Panc1 (cell line): ENCODE results near the gene SRRT. TPM values are rescaled to one million over a fixed set of nuclear protein-coding genes. Genes with fewer than 3 reads are reported as not detected.
"Not testable (repeated sequence)": the region's sequence is repeated elsewhere in the genome, so short reads cannot be mapped to it uniquely, and the experiment has no call there.

Experiments used
- ATAC-seq: fragments of 200-7000 bp; cut with Tn5 transposase; 2 replicates; pipeline ENCODE4 v1.9.1; 2020; ENCODE audit warnings: mild to moderate bottlenecking, moderate library complexity
- BruUV-seq: library from RNA; stranded (reverse); fragments of 400-500 nt; replicated peaks from 2 replicates; lab custom pipeline; 2021; lab: Mats Ljungman, UMichigan
- CTCF ChIA-PET: fragments of 300-600 bp; sonication (Branson Sonifier 250); formaldehyde crosslinking; loops from one replicate; lab custom pipeline; 2022; ENCODE audit warnings: antibody characterized with exemption; lab: Charles Lee
- POLR2A ChIA-PET: fragments of 300-600 bp; sonication (Branson Sonifier 250); formaldehyde crosslinking; loops from one replicate; lab custom pipeline; 2022; ENCODE audit warnings: antibody characterized with exemption; lab: Charles Lee
- DNase-seq: peaks from one replicate; pipeline ENCODE4 v3.0.0-alpha.2; 2010; ENCODE audit warnings: low read depth, low spot score
- H3K27ac ChIP-seq: 2 replicates; pipeline ENCODE4 v1.5.1; 2011; ENCODE audit warnings: mild to moderate bottlenecking, low read length, inconsistent platforms
- H3K27me3 ChIP-seq: fragments of 200-500 bp; sonication (Bioruptor generic); 2 replicates; pipeline ENCODE4 v1.6.0; 2014; ENCODE audit warnings: low read length, inconsistent platforms; ENCODE audit not compliant: control insufficient read depth, insufficient read depth
- H3K36me3 ChIP-seq: fragments of 200-500 bp; sonication (Bioruptor generic); 2 replicates; pipeline ENCODE4 v1.5.1; 2014; ENCODE audit warnings: inconsistent platforms, mild to moderate bottlenecking, low read length, moderate library complexity; ENCODE audit not compliant: control insufficient read depth, insufficient read depth
- H3K4me1 ChIP-seq: 2 replicates; pipeline ENCODE4 v1.5.1; 2011; ENCODE audit warnings: inconsistent platforms, mild to moderate bottlenecking, low read length, moderate library complexity; ENCODE audit not compliant: control insufficient read depth, insufficient read depth
- H3K4me3 ChIP-seq, 2 experiments: 2 replicates each; pipeline ENCODE4 v1.5.1; 2011 to 2012; ENCODE audit warnings: low read depth in 2 of 2, low read length in 2 of 2, mild to moderate bottlenecking in 2 of 2, inconsistent platforms in 1 of 2, moderate library complexity in 1 of 2
- H3K9me3 ChIP-seq: fragments of 200-500 bp; sonication (Bioruptor generic); 2 replicates; pipeline ENCODE4 v1.5.1; 2014; ENCODE audit warnings: low read depth, mild to moderate bottlenecking, inconsistent platforms, low read length, moderate library complexity; ENCODE audit not compliant: control insufficient read depth, insufficient read depth
- POLR2AphosphoS5 ChIP-seq: IDR thresholded peaks from 2 replicates; pipeline ENCODE4 v1.6.1; 2012; ENCODE audit warnings: mild to moderate bottlenecking, low read depth, low read length, moderate library complexity
- REST ChIP-seq, 2 experiments: IDR thresholded peaks; 2 replicates each; pipeline ENCODE4 v1.6.1; 2011 to 2012; ENCODE audit warnings: low read depth in 2 of 2, control low read depth in 1 of 2, low read length in 1 of 2, mild to moderate bottlenecking in 1 of 2, moderate library complexity in 1 of 2; ENCODE audit not compliant: insufficient read depth in 1 of 2
- SIN3A ChIP-seq: IDR thresholded peaks from 2 replicates; pipeline ENCODE4 v1.6.1; 2012; ENCODE audit warnings: low read depth, mild to moderate bottlenecking, low read length, moderate library complexity, borderline replicate concordance; ENCODE audit not compliant: insufficient read depth
- TCF7L2 ChIP-seq: IDR thresholded peaks from 2 replicates; pipeline ENCODE4 v1.6.1; 2011; ENCODE audit warnings: mild to moderate bottlenecking, low read depth, low read length, inconsistent platforms
- in situ Hi-C: cut with HindIII; loops from 2 replicates; pipeline ENCODE4 v1.10.0; 2016; ENCODE audit warnings: low sequenced_read_pairs, low pct_unique_long_range_greater_than_20kb
- intact Hi-C: fragments of 100-400 bp; cut with micrococcal nuclease; formaldehyde crosslinking; loops from one replicate; pipeline ENCODE4 v1.10.0; 2022; ENCODE audit not compliant: unreplicated experiment
- total RNA-seq: library from RNA; stranded (reverse); gene quantifications from one replicate; pipeline ENCODE4 v1.2.1, GENCODE V29; 2021; ENCODE audit not compliant: unreplicated experiment
- TF ChIP-seq, protein P1 (sequence below): fragments of 450-650 bp; IDR thresholded peaks from 2 replicates; pipeline ENCODE4 v1.5.1; 2017; ENCODE audit warnings: mild to moderate bottlenecking

The SRRT gene
- total RNA-seq, 1 experiment from 2014 or later: 248 TPM

DNA sequence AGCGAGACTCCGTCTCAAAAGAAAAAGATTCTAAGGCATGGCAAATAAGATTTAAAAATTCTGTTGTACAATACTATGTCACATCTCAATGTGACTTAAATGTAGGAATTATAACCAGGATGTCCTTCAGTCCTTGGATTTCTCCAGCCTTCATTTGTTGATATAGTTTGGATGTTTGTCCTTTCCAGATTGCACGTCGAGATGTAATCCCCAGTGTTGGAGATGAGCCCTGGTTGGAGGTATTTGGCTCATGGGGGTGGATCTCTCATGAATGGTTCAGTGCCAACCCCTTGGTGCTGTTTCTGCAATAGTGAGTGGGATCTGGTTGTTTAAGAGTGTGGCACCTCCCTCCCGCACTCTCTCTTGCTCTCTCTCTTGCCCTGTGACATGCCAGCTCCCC is 33.6 kb downstream of the SRRT start:
- ATAC-seq (no peak), DNase-seq (no peak)
- intact Hi-C loops (no loop called here), in situ Hi-C loops (no loop called here)
- POLR2A ChIA-PET: interaction anchor here (0.6 kb wide), 1 partner anchor 11 kb away, joined by 4 read pairs; no protein-coding TSS in a partner anchor
- no peaks in the 10 kb centered on the region for H3K36me3 ChIP-seq
- no peak overlapping the region for H3K4me3 ChIP-seq
- CTCF ChIA-PET: interaction anchor here (0.6 kb wide), 1 partner anchor 65 kb away, joined by 4 read pairs; no protein-coding TSS in a partner anchor
- no peaks in the 10 kb centered on the region for H3K9me3 ChIP-seq
- no peaks in the 10 kb centered on the region for H3K27me3 ChIP-seq
- H3K27ac ChIP-seq: no peak overlapping the region
- no TSS peak for BruUV-seq
- no peaks in the 10 kb centered on the region for H3K4me1 ChIP-seq
- TF ChIP-seq, protein P1, sequence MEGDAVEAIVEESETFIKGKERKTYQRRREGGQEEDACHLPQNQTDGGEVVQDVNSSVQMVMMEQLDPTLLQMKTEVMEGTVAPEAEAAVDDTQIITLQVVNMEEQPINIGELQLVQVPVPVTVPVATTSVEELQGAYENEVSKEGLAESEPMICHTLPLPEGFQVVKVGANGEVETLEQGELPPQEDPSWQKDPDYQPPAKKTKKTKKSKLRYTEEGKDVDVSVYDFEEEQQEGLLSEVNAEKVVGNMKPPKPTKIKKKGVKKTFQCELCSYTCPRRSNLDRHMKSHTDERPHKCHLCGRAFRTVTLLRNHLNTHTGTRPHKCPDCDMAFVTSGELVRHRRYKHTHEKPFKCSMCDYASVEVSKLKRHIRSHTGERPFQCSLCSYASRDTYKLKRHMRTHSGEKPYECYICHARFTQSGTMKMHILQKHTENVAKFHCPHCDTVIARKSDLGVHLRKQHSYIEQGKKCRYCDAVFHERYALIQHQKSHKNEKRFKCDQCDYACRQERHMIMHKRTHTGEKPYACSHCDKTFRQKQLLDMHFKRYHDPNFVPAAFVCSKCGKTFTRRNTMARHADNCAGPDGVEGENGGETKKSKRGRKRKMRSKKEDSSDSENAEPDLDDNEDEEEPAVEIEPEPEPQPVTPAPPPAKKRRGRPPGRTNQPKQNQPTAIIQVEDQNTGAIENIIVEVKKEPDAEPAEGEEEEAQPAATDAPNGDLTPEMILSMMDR: no peak
- TF ChIP-seq REST (IDR thresholded peaks at IDR 0.05; ENCODE audit: insufficient read depth in 1 of 2, low read depth in 2 of 2, low read length in 1 of 2) (no peak), SIN3A (no peak), TCF7L2 (no peak), POLR2AphosphoS5 (no peak)

DNA sequence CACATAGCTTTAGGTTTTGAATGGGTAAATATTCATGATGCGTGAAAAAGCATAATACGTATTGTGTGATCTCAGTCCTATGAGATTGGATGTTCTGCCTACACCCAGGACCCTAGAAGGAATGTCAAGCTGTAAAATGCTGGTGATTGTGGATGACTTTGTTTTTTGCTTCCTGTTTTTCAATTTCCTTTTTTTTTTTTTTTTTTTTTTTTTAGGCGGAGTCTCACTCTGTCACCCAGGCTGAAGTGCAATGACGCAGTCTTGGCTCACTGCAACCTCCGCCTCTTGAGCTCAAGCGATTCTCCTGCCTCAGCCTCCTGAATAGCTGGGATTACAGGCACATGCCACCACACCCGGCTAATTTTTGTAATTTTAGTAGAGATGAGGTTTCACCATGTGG is 35.5 kb downstream of the SRRT start:
- intact Hi-C loops, H3K4me3 ChIP-seq, ATAC-seq, in situ Hi-C loops, DNase-seq, BruUV-seq, H3K4me1 ChIP-seq, H3K27me3 ChIP-seq, H3K9me3 ChIP-seq, H3K27ac ChIP-seq, H3K36me3 ChIP-seq: not testable (repeated sequence)
- ChIA-PET POLR2A (interaction anchor here (0.6 kb wide), 1 partner anchor 117 kb away, joined by 5 read pairs; no protein-coding TSS in a partner anchor), CTCF (interaction anchor here (0.6 to 0.7 kb wide), 2 partner anchors 53 to 167 kb away, joined by 6 to 10 read pairs; no protein-coding TSS in a partner anchor)

DNA sequence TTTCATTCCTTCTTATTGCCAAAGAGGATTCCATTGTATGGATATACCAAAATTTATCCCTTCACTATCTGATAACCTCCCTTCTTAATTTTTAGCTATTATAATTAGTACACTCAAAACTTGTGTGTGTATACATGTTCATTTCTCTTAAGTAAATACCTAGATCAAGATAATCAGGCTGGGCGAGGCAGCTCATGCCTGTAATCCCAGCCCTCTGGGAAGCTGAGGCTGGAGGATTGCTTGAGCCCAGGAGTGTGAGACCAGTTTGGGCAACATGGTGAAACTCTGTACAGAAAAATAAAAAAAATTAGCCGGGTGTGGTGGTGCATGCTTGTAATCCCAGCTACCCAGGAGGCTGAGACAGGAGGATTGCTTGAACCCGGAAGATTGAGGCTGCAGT is 36.6 kb downstream of the SRRT start:
- no peaks in the 10 kb centered on the region for H3K27me3 ChIP-seq
- TF ChIP-seq SIN3A: no peak
- TF ChIP-seq, protein P1: no peak
- no peak for TF ChIP-seq REST (IDR thresholded peaks at IDR 0.05; ENCODE audit: insufficient read depth in 1 of 2, low read depth in 2 of 2, low read length in 1 of 2)
- no peak for TF ChIP-seq POLR2AphosphoS5
- TF ChIP-seq TCF7L2: no peak
- no peak overlapping the region for H3K27ac ChIP-seq
- no peaks in the 10 kb centered on the region for H3K9me3 ChIP-seq
- BruUV-seq: no TSS peak
- in situ Hi-C loops: no loop called here
- no peak for DNase-seq
- intact Hi-C loops: no loop called here
- H3K4me3 ChIP-seq: no peak overlapping the region
- H3K4me1 ChIP-seq: no peaks in the 10 kb centered on the region
- no peak for ATAC-seq
- ChIA-PET CTCF (interaction anchor here (1.0 kb wide), 1 partner anchor 13 kb away, joined by 3 read pairs; no protein-coding TSS in a partner anchor), POLR2A (no interaction called here)
- no peaks in the 10 kb centered on the region for H3K36me3 ChIP-seq
